PFSK-1 (cell line): ENCODE results near the gene ARHGEF5.

Experiments used
- FOXP2 ChIP-seq: optimal IDR thresholded peaks from 2 replicates; pipeline ENCODE3; 2011; ENCODE audit warnings: borderline replicate concordance, control low read depth, inconsistent platforms; ENCODE audit not compliant: insufficient read depth; ENCODE audit errors: extremely low read length, extremely low read depth
- POLR2AphosphoS5 ChIP-seq: IDR thresholded peaks from 2 replicates; pipeline ENCODE4 v1.6.1; 2012; ENCODE audit warnings: low read depth, mild to moderate bottlenecking, control low read depth, low read length, moderate library complexity
- REST ChIP-seq, 2 experiments: IDR thresholded peaks; 2 replicates each; pipeline versions ENCODE4 v1.6.1 to v1.8.0; 2011 to 2012; ENCODE audit warnings: low read depth in 2 of 2, low read length in 2 of 2, control low read depth in 1 of 2, inconsistent platforms in 1 of 2, mild to moderate bottlenecking in 1 of 2, moderate library complexity in 1 of 2; ENCODE audit not compliant: insufficient read depth in 1 of 2
- SIN3A ChIP-seq: IDR thresholded peaks from 2 replicates; pipeline ENCODE4 v1.6.1; 2012; ENCODE audit warnings: mild to moderate bottlenecking, low read length, moderate library complexity, borderline replicate concordance; ENCODE audit not compliant: insufficient read depth
- TAF1 ChIP-seq: IDR thresholded peaks from 2 replicates; pipeline ENCODE4 v1.6.1; 2012; ENCODE audit warnings: low read length, control low read depth, borderline replicate concordance; ENCODE audit not compliant: insufficient read depth

ARHGEF5 gene

GRCh38 chr7:144386741-144387140, 31.5 kb downstream of the ARHGEF5 start:
- TF ChIP-seq REST (IDR thresholded peaks at IDR 0.05; ENCODE audit: insufficient read depth in 1 of 2, low read depth in 2 of 2, low read length in 2 of 2), result no peak
- TF ChIP-seq FOXP2, result no peak
- TF ChIP-seq TAF1, result no peak
- TF ChIP-seq POLR2AphosphoS5, result no peak
- TF ChIP-seq SIN3A, result no peak

- TF ChIP-seq SIN3A, result no peak
- TF ChIP-seq POLR2AphosphoS5, result no peak
- TF ChIP-seq FOXP2, result no peak
- TF ChIP-seq REST (IDR thresholded peaks at IDR 0.05; ENCODE audit: insufficient read depth in 1 of 2, low read depth in 2 of 2, low read length in 2 of 2), result no peak
- TF ChIP-seq TAF1, result no peak
These were observed 33.7 kb downstream of the ARHGEF5 start for GRCh38 chr7:144388950-144389349.

GRCh38 chr7:144390481-144390880, 35.3 kb downstream of the ARHGEF5 start:
- TF ChIP-seq SIN3A (no peak), REST (IDR thresholded peaks at IDR 0.05; ENCODE audit: insufficient read depth in 1 of 2, low read depth in 2 of 2, low read length in 2 of 2) (no peak), POLR2AphosphoS5 (no peak), TAF1 (no peak), FOXP2 (no peak)

GRCh38 chr7:144391014-144391413, 35.8 kb downstream of the ARHGEF5 start:
- no peak for TF ChIP-seq FOXP2
- TF ChIP-seq TAF1, result no peak
- TF ChIP-seq REST (IDR thresholded peaks at IDR 0.05; ENCODE audit: insufficient read depth in 1 of 2, low read depth in 2 of 2, low read length in 2 of 2), result no peak
- TF ChIP-seq POLR2AphosphoS5, result no peak
- TF ChIP-seq SIN3A, result no peak

- TF ChIP-seq REST (IDR thresholded peaks at IDR 0.05; ENCODE audit: insufficient read depth in 1 of 2, low read depth in 2 of 2, low read length in 2 of 2) (no peak), FOXP2 (no peak), POLR2AphosphoS5 (no peak), SIN3A (no peak), TAF1 (no peak)
These were observed 36.6 kb downstream of the ARHGEF5 start for GRCh38 chr7:144391823-144392255.
